Brain microvascular endothelial cell (primary cell): ENCODE data around the gene C16orf74.
A peak's percentile ranks its signal among the peaks of the same experiment; 100 is the strongest.

Source experiments
- DNase-seq: peaks from one replicate; pipeline ENCODE4 v3.0.0-alpha.2; 2020
- H3K27ac ChIP-seq: fragments of 250-450 bp; sonication (Bioruptor Pico); 2 replicates; pipeline ENCODE4 v1.5.1; 2020; ENCODE audit warnings: mild to moderate bottlenecking, moderate library complexity
- H3K27me3 ChIP-seq: fragments of 250-450 bp; sonication (Bioruptor Pico); replicated peaks from 2 replicates; pipeline ENCODE4 v1.5.1; 2020; ENCODE audit warnings: mild to moderate bottlenecking
- H3K36me3 ChIP-seq: fragments of 250-450 bp; sonication (Bioruptor Pico); replicated peaks from 2 replicates; pipeline ENCODE4 v1.5.1; 2020; ENCODE audit warnings: mild to moderate bottlenecking
- H3K4me3 ChIP-seq: 2 replicates; pipeline ENCODE4 v1.5.1; 2011; ENCODE audit warnings: low read depth, mild to moderate bottlenecking, control low read depth, low read length, moderate library complexity
- CTCF ChIP-seq: IDR thresholded peaks from 2 replicates; pipeline ENCODE4 v1.5.1; 2011; ENCODE audit warnings: low read depth, mild to moderate bottlenecking, moderate library complexity, low read length, control low read depth, inconsistent platforms; ENCODE audit errors: missing control alignments
- in situ Hi-C: cut with HindIII; loops from 2 replicates; pipeline ENCODE4 v1.10.0; 2017; ENCODE audit warnings: low sequenced_read_pairs, low pct_ligation_motif_present

C16orf74 gene

GRCh38 chr16:85695196-85696128, 55.4 kb downstream of the C16orf74 start:
- H3K27ac ChIP-seq = no peak overlapping the region
- TF ChIP-seq CTCF = no peak
- no peak overlapping the region for H3K4me3 ChIP-seq
- in situ Hi-C loops = no loop called here
- no peaks in the 10 kb centered on the region for H3K27me3 ChIP-seq
- H3K36me3 ChIP-seq = no peaks in the 10 kb centered on the region
- DNase-seq = no peak

GRCh38 chr16:85690469-85691064, 60.3 kb downstream of the C16orf74 start:
- no peak overlapping the region for H3K4me3 ChIP-seq
- no peaks in the 10 kb centered on the region for H3K36me3 ChIP-seq
- DNase-seq = no peak
- in situ Hi-C loops = no loop called here
- H3K27ac ChIP-seq = no peak overlapping the region
- no peaks in the 10 kb centered on the region for H3K27me3 ChIP-seq
- TF ChIP-seq CTCF = no peak

DNA sequence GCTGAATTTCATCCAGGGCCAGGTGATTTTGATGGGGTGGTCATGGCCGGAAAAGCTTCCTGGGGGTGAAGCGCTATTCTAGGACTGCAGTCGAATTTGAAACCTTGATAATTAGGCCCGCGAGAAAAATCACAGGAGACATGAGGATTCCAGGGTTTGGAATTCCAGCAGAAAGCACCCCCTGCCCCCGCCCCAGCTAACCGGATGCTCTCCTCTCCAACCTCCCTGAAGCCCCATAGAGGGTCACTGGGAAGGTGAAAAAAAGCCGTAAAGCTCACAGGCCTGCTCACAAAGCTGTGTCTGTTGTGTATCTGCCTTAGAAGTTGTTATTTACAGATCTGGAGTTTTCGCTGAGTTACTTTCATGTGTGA, 61.0 kb downstream of the C16orf74 start:
- no peak overlapping the region for H3K4me3 ChIP-seq
- DNase-seq = no peak
- no peaks in the 10 kb centered on the region for H3K27me3 ChIP-seq
- no peak overlapping the region for H3K27ac ChIP-seq
- H3K36me3 ChIP-seq = no peaks in the 10 kb centered on the region
- in situ Hi-C loops = no loop called here
- TF ChIP-seq CTCF = no peak

- H3K4me3 ChIP-seq = peak overlapping the region; percentile 43
- no peak overlapping the region for H3K27ac ChIP-seq
- no peaks in the 10 kb centered on the region for H3K27me3 ChIP-seq
- no peak for DNase-seq
- TF ChIP-seq CTCF = no peak
- no peaks in the 10 kb centered on the region for H3K36me3 ChIP-seq
- in situ Hi-C loops = no loop called here
These were observed 61.5 kb downstream of the C16orf74 start for GRCh38 chr16:85689285-85689949.

- no peak for TF ChIP-seq CTCF
- no peaks in the 10 kb centered on the region for H3K36me3 ChIP-seq
- H3K27me3 ChIP-seq = no peaks in the 10 kb centered on the region
- in situ Hi-C loops = no loop called here
- DNase-seq = peak; percentile 79
- H3K27ac ChIP-seq = no peak within 1 kb of the TSS
- H3K4me3 ChIP-seq = peak within 1 kb of the TSS; percentile 70
These were observed 62.2 kb downstream of the C16orf74 start, which contains the start of gene GINS2 for GRCh38 chr16:85688586-85689284. TSS of gene GINS2 (minus strand) at chr16:85688954. CDS start at chr16:85688898, 56 bp downstream.
